ENCODE measurements around the gene MRPS7.
A peak's percentile ranks its signal among the peaks of the same experiment; 100 is the strongest.

The MRPS7 gene

DNA sequence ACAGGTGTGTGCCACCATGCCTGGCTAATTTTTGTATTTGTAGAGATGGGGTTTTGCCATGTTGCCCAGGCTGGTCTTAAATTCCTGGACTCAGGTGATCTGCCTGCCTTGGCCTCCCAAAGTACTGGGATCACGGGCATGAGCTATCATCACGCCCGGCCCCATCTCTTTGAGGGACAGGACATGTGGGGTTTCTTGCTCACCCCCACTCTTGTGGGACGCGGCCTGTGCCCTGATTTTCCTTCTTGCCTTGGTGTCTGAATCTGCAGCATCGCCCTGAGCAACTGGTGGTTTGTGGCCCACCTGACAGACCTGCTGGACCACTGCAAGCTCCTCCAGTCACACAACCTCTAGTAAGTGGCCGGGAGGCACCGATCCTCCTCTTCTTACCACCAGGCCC lies 30.6 kb upstream of the MRPS7 start:
- H3K4me3 ChIP-seq (ENCODE audit: low read depth, low read length): no peak overlapping the region
- TF ChIP-seq, protein P1, sequence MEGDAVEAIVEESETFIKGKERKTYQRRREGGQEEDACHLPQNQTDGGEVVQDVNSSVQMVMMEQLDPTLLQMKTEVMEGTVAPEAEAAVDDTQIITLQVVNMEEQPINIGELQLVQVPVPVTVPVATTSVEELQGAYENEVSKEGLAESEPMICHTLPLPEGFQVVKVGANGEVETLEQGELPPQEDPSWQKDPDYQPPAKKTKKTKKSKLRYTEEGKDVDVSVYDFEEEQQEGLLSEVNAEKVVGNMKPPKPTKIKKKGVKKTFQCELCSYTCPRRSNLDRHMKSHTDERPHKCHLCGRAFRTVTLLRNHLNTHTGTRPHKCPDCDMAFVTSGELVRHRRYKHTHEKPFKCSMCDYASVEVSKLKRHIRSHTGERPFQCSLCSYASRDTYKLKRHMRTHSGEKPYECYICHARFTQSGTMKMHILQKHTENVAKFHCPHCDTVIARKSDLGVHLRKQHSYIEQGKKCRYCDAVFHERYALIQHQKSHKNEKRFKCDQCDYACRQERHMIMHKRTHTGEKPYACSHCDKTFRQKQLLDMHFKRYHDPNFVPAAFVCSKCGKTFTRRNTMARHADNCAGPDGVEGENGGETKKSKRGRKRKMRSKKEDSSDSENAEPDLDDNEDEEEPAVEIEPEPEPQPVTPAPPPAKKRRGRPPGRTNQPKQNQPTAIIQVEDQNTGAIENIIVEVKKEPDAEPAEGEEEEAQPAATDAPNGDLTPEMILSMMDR (IDR thresholded peaks at IDR 0.05; ENCODE audit: borderline replicate concordance, insufficient read depth, low read depth, low read length): no peak

DNA sequence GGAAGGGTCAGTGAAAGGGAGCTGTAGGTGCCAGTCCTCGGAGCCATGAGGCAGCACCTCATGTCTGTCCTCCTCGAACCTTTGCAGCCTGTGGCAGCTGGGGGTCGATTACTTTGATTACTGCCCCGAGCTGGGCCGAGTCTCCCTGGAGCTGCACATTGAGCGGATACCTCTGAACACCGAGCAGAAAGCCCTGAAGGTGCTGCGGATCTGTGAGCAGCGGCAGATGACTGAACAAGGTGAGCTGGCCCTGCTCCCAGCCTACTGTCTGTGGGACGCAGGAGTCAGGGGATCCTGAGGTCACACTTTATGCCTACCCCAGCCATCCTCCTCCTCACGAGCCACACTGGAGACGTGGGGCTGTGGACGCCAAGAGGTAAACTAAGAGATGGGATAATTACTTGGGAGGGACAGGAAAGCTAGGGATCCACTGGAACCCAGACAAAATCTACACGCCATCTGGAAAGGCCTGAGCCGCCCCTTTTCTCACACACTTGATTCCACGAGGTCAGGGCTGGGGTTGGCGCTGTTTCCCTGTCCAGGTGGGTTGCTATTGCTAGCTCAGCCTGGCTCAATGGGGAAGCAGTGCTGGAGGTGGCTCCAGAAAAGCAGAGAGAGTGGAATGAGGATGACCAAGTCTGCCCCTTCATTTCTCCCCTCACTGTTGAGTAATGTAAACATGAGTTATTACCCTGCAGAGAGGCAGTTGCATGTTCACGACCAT lies 29.8 kb upstream of the MRPS7 start:
- no peak overlapping the region for H3K4me3 ChIP-seq (ENCODE audit: low read depth, low read length)
- TF ChIP-seq, protein P1 (IDR thresholded peaks at IDR 0.05; ENCODE audit: borderline replicate concordance, insufficient read depth, low read depth, low read length): no peak

DNA sequence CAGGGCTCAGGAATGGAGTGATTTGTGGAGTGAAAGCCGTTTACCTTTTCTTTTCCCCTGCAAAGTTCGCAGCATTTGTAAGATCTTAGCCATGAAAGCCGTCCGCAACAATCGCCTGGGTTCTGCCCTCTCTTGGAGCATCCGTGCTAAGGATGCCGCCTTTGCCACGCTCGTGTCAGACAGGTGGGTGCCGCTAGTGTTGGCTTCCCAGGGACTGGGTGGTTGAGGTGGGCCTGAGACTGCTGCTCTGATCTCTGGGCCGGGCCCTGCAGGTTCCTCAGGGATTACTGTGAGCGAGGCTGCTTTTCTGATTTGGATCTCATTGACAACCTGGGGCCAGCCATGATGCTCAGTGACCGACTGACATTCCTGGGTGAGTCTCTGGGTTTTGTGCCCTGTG lies 28.9 kb upstream of the MRPS7 start:
- TF ChIP-seq, protein P1 (IDR thresholded peaks at IDR 0.05; ENCODE audit: borderline replicate concordance, insufficient read depth, low read depth, low read length): no peak
- H3K4me3 ChIP-seq (ENCODE audit: low read depth, low read length): no peak overlapping the region

GRCh38 chr17:75237100-75238014 lies 24.3 kb upstream of the MRPS7 start:
- TF ChIP-seq, protein P1 (IDR thresholded peaks at IDR 0.05; ENCODE audit: borderline replicate concordance, insufficient read depth, low read depth, low read length): no peak
- no peak overlapping the region for H3K4me3 ChIP-seq (ENCODE audit: low read depth, low read length)

DNA sequence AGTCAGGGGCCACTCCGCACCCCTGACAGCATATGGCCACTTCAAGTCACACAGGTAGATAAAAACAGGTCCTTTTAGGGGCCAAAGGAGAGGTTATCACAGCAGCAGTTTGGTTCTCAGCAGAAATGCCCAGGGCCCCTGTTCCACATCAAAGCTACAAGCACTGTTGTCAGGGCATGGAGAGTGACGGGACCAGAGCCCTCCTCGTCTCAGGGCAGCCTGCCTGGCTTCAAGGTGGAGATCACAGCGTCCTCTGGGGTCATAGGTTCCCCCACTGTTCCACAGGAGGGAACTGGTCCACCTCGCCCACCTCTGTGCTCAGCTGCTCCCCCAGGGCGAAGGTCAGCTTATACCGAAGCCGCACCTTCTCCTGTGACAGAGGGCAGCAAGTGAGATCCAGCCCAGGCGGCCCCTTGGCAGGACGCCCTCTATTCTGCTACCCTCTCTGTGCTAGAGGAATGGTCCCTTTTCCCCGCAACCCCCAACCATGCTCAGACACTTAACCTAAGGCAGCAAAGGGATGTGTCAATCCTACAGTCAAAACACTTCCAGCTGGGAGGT lies 23.6 kb upstream of the MRPS7 start:
- TF ChIP-seq, protein P1 (IDR thresholded peaks at IDR 0.05; ENCODE audit: borderline replicate concordance, insufficient read depth, low read depth, low read length): no peak
- H3K4me3 ChIP-seq (ENCODE audit: low read depth, low read length): no peak overlapping the region

DNA sequence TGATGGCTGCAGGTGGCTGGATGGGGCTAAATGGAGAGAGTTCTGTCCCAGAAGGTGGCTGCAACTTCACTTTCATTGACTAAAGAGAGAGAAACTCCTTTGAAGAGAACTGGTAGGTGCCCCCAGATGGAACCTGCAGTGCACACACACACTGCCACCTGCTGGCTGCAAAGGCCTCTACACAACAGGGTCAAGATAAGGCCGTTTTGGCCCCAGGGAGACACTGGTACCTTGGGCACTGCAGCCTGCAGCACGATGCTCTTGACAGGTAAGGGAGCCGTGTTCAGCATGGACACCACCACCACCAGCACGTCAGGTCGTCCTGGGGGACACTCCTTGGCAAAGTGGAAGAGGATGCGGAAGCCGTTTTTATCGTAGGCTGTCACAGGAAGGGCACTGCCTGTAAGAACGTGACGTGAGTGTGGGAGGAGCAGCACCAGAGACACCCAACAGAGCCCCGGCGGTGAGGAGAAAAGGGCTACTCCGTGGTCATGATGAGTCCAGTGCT lies 22.9 kb upstream of the MRPS7 start:
- TF ChIP-seq, protein P1 (IDR thresholded peaks at IDR 0.05; ENCODE audit: borderline replicate concordance, insufficient read depth, low read depth, low read length): peak; percentile 88

More for the DNA sequence above, 22.9 kb upstream of the MRPS7 start:
- H3K4me3 ChIP-seq (ENCODE audit: low read depth, low read length): no peak overlapping the region
